ENCODE data around the gene ADCY5. TPM values are rescaled to one million over a fixed set of nuclear protein-coding genes. Genes with fewer than 3 reads are reported as not detected.

Gene ADCY5
- total RNA-seq, 4 donors from 2014 or later, result 14.0 to 86.8 (median 41.5) TPM

DNA sequence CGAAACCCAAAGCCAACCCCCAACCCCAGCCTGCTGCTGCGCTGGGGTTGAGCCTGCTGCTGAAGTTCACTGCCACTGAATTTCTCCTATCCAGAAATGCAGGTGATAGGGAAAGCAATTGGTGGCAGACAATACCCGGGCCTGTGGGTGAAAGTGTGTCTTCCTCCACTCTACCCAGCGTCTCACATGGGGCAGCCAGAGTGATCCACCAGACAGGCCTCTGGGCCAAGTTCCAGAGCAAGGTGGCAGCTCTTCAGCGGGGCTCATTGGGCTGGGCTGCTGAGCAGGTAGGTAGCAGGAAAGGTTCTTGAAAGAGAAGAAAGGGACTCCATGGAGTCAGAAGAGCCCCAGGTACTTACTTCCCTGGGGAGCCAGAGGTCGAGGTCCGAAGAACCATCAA is 6.0 kb downstream of the ADCY5 start:
- DNase-seq (ENCODE audit: low spot score), result no peak
- TF ChIP-seq, protein P1, sequence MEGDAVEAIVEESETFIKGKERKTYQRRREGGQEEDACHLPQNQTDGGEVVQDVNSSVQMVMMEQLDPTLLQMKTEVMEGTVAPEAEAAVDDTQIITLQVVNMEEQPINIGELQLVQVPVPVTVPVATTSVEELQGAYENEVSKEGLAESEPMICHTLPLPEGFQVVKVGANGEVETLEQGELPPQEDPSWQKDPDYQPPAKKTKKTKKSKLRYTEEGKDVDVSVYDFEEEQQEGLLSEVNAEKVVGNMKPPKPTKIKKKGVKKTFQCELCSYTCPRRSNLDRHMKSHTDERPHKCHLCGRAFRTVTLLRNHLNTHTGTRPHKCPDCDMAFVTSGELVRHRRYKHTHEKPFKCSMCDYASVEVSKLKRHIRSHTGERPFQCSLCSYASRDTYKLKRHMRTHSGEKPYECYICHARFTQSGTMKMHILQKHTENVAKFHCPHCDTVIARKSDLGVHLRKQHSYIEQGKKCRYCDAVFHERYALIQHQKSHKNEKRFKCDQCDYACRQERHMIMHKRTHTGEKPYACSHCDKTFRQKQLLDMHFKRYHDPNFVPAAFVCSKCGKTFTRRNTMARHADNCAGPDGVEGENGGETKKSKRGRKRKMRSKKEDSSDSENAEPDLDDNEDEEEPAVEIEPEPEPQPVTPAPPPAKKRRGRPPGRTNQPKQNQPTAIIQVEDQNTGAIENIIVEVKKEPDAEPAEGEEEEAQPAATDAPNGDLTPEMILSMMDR (IDR thresholded peaks at IDR 0.05), result no peak
- no peak for ATAC-seq (ENCODE audit: low FRiP score)

GRCh38 chr3:123442125-123442524 is 6.8 kb downstream of the ADCY5 start:
- DNase-seq (ENCODE audit: low spot score) (no peak), ATAC-seq (ENCODE audit: low FRiP score) (no peak)
- TF ChIP-seq, protein P1 (IDR thresholded peaks at IDR 0.05), result no peak

DNA sequence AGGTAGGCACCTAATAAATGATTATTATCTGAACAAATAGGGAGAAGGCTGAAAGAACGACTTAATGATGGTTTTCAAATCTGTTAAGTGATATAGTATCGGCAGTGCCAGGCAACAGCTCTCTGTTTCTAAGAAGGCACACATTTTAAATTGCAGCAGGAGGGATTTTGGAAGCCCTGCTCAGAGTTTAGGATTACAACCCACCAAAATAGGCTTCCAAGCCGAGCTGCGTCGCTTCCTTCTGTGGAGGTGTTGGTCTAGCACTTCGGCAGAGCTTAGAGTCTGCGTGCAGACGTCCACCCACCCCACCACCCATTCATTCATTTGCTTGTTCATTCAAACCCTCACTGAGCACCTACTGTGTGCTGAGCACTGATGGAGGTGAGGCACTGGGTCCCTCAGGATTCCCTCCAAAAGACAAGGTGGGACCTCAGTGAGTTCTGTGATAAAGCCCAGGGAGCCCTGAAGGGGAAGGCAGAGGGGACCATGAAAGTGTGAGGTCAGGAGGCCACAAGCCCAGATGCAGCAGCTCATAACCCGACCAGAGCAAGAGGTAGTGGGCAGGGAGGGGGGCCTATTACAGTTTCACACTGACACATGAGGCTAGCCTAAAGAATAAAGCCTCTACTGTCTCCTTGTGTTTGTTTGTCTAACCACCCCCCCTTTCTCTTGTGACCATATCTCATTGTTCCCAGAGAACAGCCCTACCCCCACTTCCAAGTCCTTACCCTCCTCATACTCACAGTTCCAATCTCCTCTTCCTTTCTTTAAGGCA is 8.9 kb downstream of the ADCY5 start:
- ATAC-seq (ENCODE audit: low FRiP score), result no peak
- no peak for DNase-seq (ENCODE audit: low spot score)
- TF ChIP-seq, protein P1 (IDR thresholded peaks at IDR 0.05), result no peak

- ATAC-seq (ENCODE audit: low FRiP score) (no peak), DNase-seq (ENCODE audit: low spot score) (no peak)
- TF ChIP-seq, protein P1 (IDR thresholded peaks at IDR 0.05), result no peak
These were observed 15.9 kb downstream of the ADCY5 start for GRCh38 chr3:123432832-123433523.

- TF ChIP-seq, protein P1 (IDR thresholded peaks at IDR 0.05), result no peak
- DNase-seq (ENCODE audit: low spot score) (no peak), ATAC-seq (ENCODE audit: low FRiP score) (no peak)
These were observed 17.1 kb downstream of the ADCY5 start for GRCh38 chr3:123431658-123432324.

- TF ChIP-seq, protein P1 (IDR thresholded peaks at IDR 0.05), result no peak
- DNase-seq (ENCODE audit: low spot score), result no peak
- no peak for ATAC-seq (ENCODE audit: low FRiP score)
These were observed 17.8 kb downstream of the ADCY5 start for GRCh38 chr3:123431007-123431657.
